ENCODE measurements around the gene DOCK3.
"Not testable (repeated sequence)": the region's sequence is repeated elsewhere in the genome, so short reads cannot be mapped to it uniquely, and the experiment has no call there.

Gene DOCK3

DNA sequence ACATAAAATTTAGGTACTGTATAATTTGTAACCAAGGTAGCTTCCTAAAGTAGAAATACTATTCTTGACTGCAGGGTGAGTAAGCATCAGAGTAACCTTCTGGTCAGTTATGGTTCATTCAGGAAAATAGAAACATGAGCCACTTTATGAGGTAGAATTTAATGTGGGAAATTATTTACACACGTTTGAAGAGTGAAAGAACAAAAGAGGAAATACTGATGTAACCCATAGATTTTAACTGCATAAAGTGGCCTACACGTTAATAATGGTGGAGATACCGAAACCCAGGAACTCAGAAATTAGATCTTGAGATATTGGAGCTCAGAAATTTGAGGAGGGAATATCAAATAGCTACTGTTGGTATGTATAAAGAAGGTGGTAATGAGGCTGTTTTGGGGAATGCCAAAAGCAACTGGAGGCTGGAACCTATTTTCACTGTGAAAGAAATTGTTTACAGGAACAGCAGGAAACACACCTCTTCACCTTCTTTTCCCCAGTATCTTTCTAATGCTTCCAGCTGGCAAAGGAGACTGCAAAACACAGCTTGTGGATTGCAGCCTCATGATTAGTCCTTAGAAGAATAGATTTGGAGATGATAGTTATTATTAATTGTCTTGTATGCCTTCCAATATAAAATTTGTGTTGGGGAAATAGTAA lies 216.1 kb downstream of the DOCK3 start:
- DNase-seq = no peak

DNA sequence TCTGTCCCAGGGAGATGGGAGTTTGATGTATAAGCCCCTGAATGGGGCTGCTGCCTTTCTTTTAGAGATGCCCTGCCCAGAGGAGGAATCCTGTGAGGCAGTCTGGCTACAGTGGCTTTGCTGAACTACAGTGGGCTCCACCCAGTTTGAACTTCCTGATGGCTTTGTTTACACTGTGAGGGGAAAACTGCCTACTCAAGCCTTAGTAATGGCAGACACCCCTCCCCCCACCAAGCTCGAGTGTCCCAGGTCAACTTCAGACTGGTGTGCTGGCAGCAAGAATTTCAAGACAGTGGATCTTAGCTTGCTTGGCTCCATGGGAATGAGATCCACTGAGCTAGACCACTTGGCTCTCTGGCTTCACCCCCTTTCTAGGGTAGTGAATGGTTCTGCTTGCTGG lies 226.4 kb downstream of the DOCK3 start:
- not testable (repeated sequence) for DNase-seq

DNA sequence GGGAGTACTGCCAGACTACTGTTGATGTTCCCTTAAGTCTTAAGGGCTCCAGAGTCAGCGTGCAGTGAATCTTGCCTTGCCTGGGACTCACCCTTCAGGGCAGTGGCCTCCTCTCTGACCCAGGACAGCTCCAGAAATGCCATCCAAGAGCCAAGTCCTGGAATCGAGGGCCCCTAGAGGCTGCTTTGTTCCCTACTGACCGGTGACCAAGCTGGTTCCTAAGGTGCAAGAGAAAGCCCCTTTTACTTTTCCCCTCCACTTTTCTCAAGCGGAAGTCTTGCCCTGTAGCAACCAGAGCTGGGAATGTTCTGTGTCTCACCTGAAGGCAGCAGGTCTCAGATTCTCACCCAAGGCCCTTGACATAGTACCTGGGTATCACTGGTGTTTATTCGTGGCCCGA lies 238.0 kb downstream of the DOCK3 start:
- no peak for DNase-seq

- no peak for DNase-seq
Measured at GRCh38 chr3:50913260-50913659, 238.5 kb downstream of the DOCK3 start.

DNA sequence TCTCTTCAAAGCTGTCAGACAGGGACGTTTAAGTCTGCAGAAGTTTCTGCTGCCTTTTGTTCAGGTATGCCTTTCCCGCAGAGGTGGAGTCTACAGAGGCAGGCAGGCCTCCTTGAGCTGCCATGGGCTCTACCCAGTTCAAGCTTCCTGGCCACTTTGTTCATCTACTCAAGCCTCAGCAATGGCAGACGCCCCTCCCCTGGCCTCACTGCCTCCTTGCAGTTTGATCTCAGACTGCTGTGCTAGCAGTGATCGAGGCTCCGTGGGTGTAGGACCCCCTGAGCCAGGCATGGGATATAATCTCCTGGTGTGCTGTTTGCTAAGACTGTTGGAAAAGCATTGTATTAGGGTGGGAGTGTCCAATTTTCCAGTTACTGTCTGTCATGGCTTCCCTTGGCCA lies 247.3 kb downstream of the DOCK3 start:
- DNase-seq = not testable (repeated sequence)

DNA sequence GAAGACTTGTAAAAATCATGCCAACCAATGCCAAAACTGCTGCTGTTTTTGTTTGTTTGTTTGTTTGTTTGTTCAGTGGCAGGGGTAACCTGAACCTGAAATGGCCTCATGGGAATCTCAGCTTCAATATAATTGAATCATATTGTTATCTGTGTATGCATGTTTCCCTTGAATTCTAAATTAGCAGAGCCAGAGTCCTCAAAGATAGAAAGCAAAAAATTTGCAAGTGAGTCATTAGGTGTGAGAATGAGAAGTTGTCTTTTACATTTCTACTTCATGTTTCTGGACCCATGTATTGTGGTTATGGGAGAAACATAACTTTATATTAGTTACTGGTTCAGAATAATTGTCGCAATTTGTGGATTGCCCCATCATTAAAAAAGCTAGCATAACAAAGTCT lies 249.2 kb downstream of the DOCK3 start:
- DNase-seq = no peak

DNA sequence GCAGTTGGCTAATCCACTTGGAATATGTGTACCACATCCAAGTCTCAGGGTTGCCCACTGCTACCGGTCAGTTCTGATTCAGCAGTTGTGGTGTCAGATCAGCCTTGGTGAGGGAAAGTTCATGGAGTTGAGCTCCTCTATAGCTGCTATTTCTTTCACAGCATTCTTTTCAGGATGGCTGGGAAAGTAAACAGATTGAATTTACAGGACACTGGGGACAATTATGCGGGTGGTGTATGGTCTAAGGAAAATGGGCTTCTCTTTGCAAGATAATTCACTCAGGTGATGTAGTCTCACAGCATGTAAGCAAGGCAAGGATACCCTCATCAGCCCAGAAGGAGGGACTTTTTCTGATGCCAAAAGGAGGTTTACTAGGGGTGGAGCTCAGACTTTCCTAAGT lies 249.9 kb downstream of the DOCK3 start:
- DNase-seq = no peak

DNA sequence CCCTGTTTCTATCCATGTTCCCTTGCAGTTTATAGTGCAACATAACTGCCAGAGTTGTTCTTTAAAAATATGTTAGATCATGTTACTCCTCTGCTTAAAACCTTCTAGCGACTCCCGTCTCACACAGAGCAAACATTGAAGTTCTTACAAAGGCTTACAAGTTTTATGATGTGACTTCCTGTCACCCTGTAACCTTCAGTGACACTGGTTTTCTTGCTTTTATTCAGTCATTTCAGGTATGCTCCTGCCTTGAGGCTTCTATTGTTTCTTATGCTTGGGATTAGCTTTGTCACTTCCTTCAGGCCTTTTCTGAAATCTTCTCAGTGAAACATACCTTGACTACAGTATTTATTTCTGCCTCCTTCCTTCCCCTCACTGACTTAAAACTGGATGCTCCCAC lies 252.1 kb downstream of the DOCK3 start:
- DNase-seq = no peak

DNA sequence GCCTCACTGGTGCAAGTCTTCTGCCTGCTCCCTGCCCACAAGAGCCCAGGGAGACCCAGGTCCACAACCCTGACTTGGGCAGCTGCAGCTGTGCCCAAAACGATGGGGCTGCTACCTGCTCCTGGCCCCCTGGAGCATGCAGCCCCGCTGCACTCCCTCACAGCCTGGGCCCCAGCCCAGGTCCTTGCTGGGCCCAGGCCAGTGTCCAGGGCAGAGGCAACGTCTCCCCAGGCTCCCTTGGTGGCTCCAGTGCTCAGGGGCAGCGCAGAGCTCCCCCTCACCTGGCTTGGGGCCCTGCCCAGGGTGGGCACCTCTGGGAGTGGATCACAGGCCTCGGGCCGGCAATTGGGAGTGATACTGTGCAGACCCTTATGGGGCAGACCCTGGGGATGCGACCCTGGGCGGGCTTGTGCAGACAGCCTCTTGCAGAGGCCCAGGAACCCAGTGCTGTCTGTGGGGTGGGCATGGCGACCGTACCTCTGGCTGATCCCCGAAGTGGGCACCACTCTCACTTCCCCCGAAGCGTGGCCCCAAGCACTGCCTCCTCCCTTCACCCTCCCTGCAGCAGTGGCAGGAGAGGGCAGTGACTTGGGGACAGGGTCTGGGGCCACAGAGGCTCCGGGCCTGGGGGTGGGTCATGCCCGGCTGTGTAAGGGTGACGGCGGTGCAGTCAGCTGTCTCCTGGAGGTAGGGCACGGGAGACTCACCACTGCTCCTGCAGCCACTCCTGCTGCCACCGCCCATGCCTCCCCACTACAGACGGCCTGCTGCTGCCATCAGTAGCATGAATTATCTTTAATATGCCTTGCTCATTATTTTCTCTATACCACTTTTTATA lies 255.9 kb downstream of the DOCK3 start:
- no peak for DNase-seq

- DNase-seq = not testable (repeated sequence)
Measured at GRCh38 chr3:50932918-50933317, 258.2 kb downstream of the DOCK3 start.

GRCh38 chr3:50936389-50936788 lies 261.7 kb downstream of the DOCK3 start:
- no peak for DNase-seq

GRCh38 chr3:50947419-50947818 lies 272.7 kb downstream of the DOCK3 start:
- no peak for DNase-seq

DNA sequence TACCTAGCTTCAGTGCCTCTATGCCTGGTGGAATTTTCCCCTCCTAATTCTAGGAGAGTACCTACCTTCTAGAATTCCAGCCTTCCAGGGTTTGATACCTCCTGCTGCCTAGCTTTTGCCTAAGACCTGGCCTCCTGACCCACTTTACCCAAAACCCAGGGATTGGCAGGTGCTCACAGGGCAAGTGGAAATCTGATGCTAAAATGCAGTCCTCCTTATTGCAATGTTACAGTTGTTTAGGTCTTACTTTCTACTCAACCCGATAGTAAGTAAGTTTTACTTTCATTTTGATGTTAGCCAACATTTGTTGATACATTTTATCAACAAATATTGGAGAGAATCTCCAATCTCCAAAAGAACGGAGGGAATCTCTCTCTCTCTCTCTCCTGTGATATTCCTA lies 275.9 kb downstream of the DOCK3 start:
- DNase-seq = no peak

DNA sequence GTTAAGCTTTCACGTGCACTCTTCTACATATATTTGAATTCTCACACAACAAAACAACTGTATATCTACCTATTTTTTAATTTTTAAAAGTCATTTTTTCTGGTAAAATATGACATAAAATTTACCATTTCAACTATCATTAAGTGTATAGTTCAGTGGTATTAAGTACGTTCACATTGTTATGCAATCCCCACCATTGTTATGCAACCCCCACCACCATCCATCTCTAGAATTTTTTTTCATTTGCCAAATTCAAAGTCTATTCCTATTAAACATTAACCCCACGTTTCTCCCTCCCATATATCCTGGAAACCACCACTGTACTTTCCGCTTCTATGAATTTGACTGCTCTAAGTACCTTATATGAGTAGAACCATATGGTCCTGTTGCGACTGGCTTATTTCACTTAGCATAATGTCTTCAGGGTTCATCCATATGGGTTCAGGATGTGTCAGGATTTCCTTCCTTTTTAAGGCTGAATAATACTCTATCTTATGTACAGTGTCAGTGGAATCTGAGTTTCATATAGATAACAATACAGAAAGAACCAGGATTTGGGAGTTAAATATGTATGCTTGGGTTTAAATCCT lies 279.2 kb downstream of the DOCK3 start:
- DNase-seq = no peak

DNA sequence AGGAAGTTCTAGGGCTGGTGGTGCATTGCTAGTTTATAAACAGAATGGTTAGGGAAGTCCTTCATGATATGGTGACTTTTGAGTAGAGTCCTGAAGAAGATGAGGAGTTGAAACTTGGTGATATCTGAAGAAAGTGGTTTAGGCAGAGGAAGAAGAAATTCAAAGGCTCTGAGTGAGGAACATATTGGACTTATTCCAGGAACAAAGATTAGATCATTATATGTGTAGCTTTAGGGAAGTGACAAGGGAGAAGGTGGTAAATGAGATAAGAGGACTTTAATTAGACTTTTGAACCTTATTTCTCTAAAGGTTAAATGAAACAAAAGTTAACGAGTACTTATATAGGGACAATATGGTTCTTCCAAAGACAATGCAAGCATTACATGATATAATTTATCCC lies 286.7 kb downstream of the DOCK3 start:
- DNase-seq = no peak

DNA sequence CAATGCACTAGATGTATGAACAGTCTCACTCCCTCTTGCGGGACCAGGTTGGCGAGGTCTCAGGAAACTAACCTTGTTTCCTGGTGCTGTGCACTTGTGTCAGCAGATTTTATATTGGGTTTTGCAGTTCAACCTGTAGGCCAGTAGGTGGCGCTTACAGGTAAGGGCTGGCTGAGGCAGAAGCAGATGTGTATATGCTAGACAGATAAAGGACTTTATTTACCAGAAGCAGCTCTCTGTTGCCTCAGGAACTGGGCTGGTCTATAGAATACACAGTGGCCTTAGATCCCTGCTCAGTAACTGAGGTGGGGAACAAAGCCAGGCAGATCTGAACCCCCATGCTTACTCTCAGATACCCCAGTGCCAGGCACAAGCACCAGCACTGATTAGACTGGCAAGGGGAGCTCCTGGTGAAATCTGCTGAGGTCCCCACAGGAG lies 296.8 kb downstream of the DOCK3 start:
- DNase-seq = peak; percentile 64

- no peak for DNase-seq
Measured at GRCh38 chr3:50972029-50972428, 297.3 kb downstream of the DOCK3 start.

DNA sequence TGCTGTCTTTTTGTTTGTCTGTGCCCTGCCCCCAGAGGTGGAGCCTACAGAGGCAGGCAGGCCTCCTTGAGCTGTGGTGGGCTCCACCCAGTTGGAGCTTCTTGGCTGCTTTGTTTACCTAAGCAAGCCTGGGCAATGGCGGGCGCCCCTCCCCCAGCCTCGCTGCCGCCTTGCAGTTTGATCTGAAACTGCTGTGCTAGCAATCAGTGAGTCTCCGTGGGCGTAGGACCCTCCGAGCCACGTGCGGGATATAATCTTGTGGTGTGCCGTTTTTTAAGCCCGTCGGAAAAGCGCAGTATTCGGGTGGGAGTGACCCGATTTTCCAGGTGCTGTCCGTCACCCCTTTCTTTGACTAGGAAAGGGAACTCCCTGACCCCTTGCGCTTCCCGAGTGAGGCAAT lies 303.9 kb downstream of the DOCK3 start:
- DNase-seq = not testable (repeated sequence)

DNA sequence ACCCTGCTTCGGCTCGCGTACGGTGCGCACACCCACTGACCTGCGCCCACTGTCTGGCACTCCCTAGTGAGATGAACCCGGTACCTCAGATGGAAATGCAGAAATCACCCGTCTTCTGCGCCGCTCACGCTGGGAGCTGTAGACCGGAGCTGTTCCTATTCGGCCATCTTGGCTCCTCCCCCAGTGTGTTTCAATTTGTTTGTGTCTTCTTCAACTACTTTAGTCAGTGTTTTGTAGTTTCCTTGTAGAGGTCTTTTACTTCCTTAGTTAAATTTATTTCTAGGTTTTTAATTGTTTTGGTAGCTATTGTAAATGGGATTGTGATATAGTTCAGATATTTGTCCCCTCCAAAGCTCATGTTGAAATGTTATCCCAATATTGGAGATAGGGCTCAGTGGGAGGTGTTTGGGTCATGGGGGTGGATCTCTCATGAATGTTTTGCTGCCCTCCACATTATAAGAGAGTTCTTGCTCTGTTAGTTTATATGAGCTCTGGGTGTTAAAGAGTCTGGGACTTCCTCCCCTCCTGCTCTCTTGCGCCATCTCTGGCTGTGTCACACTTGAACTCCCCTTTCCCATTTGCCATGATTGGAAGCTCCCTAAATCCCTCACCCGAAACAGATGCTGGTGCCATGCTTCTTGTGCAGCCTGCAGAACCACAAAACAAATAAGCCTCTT lies 304.4 kb downstream of the DOCK3 start:
- DNase-seq = no peak

- no peak for DNase-seq
Measured at GRCh38 chr3:50982540-50983325, 308.0 kb downstream of the DOCK3 start.

DNA sequence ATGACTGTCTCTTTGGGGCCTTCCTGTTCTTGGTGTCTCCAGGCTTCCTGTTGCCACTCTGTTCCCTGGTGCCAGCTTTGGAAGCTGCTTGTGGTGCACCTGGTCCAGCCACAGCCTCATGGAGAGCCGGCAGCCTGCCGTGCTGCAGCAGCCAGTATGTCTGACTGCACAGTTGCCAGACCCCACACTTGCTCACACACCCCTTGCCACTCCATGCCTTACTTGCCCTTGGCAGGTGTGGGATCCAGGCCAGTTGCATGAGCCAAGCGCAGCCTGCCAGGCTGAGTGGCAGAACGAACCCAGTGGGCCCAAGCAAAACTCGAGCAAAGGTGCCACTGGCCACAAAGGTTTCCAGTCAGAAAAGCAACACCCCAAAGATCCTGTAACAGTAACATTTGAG lies 309.2 kb downstream of the DOCK3 start:
- no peak for DNase-seq

- no peak for DNase-seq
Measured at GRCh38 chr3:50985893-50986292, 311.2 kb downstream of the DOCK3 start.

- no peak for DNase-seq
Measured at GRCh38 chr3:50986726-50987125, 312.0 kb downstream of the DOCK3 start.
